Activated CD4-positive, alpha-beta T cell treated with anti-CD3 and anti-CD28 coated beads for 48 hours (primary cell): ENCODE data around the gene FGF11.

Source experiments
- DNase-seq: peaks from one replicate; pipeline ENCODE4 v3.0.0-alpha.2; 2020

FGF11 gene

DNA sequence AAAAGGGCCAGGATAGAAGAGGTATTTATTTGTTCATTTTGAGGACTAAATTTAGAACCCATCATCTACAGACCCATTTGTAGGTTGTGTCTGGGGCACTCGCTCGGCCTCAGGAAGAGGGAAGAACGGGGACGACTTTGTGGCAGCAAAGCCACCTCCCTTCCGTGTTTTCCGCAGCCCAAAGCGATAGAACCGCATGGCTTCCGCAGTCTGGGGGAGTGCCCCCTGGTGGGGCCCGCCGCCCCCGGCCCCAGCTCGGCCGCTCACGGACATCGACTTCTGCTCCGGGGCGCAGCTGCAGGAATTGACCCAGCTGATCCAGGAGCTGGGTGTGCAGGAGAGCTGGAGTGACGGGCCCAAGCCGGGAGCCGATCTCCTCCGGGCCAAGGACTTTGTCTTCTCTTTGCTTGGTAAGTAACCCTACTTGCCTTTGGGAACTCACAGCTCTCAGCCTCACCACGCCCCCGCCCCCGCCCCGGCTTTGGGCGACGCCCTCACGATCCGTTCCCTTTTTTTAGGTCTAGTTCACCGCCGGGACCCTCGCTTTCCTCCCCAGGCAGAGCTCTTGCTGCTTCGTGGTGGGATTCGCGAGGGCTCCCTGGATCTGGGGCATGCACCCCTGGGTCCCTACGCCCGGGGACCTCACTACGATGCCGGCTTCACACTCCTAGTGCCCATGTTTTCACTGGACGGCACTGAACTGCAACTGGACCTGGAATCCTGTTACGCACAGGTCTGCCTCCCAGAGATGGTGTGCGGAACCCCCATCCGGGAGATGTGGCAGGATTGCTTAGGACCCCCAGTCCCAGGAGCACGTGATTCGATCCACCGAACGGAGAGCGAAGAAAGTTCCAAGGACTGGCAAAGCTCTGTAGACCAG lies 3.4 kb upstream of the FGF11 start:
- DNase-seq: peak; percentile 68

DNA sequence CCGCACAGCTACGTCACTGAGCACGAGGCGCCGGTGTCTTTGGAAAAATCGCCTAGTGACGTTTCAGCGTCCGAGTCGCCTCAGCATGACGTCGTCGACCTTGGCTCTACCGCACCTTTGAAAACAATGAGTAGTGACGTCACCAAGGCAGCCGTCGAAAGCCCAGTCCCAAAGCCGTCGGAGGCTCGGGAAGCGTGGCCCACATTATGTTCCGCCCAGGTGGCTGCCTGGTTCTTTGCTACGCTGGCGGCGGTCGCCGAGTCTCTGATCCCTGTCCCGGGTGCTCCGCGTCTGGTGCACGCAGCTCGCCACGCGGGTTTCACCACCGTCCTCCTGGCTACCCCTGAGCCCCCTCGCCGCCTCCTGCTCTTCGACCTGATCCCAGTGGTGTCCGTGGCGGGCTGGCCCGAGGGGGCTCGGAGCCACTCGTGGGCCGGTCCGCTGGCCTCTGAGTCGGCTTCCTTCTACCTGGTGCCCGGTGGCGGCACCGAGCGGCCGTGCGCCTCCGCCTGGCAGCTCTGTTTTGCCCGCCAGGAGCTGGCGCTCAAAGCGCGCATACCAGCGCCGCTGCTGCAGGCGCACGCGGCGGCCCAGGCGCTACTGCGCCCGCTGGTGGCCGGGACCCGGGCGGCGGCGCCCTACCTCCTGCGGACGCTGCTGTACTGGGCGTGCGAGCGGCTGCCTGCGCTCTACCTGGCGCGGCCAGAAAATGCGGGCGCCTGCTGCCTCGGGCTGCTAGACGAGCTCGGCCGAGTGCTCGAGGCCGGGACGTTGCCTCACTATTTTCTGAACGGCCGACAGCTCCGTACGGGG lies 2.5 kb upstream of the FGF11 start:
- peak; percentile 87 for DNase-seq

DNA sequence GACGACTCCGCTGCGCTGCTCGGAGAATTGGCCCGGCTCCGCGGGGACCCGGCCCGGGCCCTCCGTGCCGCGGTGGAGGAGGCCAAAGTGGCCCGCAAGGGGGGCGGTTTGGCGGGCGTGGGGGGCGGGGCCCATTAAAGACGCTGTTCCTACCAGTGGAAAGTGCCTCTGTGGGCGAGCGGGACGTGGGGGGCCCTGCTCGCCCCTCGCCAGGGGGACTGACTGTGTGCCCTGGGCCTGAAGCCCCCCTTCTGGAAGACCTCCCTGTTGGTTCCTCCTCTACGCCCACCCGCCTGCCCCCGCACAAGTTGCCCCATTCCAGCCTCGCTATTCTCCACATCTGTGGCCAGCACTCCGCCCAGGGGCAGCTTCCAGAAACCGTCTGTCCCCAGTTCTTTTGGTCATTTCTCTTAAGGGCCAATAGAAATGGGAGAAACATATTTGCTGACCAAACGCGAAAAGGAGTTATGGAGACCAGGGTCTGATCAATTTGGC lies 1.9 kb upstream of the FGF11 start:
- no peak for DNase-seq

DNA sequence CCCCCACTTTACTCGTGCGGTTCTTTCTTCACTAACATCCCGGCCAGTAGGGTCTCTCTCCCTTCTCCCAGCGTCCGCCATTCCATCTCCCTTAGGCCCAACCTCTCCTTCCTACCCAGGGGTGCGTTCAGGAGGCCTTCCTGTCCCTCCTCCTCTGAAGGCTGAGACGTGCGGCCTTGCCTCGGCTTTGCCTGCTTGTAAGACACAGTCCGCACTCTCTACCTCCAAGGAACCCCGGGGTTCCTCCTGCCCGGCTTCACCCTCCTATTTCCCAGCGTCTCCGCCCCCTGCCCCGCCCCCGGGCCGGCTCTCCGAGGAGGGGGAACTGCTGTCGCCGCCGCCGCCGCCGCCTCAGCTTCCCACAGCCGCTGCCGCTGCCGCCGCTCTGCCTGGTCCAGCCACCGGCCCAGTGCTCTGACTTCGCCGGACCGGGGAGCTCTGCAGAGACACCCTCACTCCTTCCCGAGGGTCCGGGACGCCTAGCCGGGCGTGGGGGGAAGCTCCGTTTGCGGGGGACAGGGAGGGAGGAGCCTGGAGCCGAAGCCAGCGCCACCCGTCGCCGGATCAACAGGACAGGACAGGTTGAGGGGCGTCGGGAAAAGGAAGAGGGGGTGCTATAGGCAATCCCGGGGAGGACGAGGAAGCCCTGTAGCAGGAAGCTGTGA lies 1.2 kb upstream of the FGF11 start:
- peak; percentile 76 for DNase-seq

DNA sequence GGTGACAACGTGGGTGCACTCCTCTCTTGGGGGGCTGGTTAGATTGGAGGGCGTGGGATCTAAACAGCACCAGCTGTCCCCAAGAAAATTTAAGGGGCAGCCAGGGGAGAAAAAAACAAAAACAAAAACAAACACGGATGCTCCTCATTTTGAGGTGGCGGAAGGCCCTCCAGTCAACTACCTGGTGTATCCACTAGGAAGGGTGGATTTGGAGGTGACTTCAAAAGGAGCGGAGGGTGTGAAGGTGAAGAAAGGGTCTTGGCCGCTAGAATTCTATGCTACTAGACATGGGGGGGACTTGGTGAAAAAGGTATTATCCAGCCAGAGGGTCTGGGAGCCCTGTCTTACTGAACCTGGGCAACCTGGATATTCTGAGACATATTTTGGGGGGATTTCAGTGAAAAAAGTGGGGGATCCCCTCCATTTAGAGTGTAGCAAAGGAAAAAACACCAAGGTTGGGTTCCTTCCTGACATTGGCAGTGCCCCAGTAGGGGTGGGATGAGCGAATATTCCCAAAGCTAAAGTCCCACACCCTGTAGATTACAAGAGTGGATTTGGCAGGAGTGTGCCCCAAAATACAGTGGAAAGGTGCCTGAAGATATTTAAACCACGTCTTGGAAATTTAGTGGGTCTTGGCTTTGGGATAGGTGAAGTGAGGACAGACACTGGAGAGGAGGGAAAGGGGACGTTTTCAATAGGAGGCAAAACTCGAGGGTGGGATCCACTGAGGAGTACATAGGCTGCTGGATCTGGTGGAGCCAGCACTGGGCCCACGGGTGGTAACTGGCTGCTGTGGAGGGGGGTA lies 454 bp upstream of the FGF11 start:
- no peak for DNase-seq

DNA sequence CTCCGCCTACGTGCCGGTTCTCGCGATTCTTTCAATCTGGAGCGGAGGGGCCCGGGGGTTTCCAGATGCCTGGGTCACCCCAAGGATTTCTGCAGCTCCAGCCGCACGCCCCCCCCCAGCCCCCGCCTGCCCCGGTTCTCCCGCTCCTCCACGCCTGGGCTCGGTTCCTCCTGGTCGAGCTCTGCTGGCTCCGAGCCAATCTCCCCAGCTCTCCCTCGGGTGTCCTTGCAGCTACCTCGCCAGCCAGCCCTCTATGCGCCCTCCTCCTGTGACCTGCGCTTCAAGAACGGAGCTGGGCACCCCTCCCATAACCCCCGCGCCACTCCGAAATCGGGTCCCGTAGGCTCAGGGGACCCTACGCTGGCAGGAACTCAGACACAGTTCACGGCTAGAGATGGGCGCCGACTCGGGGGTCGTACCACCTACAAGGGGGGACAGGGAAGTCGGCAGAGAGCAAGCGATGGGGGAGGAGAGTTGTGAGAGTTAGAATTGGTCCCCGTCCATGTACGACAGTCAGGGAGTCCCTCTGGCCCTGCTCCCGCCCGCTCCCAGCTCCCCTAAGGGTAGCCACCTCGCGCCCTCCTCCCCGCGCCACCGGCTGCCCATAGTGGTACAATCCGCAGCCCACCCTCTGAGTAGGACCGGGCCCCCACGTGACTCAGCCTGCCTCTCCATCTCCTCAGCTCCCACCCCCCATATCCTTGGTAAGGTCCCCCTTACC lies 961 bp downstream of the FGF11 start:
- peak; percentile 61 for DNase-seq

DNA sequence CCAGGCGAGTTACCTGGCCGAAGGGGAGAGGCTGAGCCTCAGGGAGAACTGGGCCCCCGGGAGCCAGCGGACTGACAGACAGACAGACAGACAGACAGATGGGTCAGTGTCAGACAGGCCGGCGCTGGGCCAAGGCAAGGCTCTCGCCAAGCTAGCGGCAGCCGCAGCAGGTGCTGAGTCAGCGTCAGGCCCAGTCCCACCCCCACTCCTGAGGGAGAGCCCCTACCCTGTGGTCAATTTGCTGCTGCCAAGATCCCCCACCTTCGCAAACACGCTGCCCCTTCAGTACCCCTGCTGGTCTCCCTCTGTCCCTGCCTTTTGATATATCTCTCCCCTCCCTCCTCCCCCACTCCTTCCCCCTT lies 1.5 kb downstream of the FGF11 start:
- peak; percentile 35 for DNase-seq

DNA sequence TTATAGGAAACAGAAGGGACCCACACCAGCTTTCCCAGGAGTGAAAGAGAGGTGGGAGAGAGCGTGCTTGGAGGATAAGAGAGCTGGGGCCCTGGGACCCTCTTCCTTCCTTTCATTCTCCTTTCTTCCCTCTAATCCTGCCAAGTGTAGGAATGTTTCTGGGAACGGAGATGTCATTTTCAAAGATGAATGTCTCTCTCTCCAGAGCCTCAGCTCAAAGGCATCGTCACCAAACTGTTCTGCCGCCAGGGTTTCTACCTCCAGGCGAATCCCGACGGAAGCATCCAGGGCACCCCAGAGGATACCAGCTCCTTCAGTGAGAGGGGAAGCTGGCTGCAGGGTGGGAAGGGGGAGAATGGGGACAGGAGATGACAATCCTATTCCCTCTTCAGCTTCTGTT lies 2.0 kb downstream of the FGF11 start:
- no peak for DNase-seq

DNA sequence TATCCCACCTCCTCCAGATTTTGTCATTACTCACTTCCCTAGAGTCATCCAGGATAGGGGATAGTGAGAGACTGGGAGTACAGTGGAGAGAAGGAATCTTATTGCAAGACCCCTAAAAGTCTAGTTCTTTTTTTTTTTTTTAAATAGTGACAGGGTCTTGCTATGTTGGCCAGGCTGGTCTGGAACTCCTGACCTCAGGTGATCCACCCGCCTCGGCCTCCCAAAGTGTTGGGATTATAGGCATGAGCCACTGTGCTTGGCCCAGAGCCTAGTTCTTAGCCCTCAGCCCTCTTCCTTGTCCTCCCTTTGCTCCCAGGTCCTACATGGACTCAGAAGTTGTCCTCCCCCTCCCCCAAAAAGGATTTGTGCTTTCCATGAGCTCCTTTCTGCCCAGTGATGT lies 2.8 kb downstream of the FGF11 start:
- no peak for DNase-seq

DNA sequence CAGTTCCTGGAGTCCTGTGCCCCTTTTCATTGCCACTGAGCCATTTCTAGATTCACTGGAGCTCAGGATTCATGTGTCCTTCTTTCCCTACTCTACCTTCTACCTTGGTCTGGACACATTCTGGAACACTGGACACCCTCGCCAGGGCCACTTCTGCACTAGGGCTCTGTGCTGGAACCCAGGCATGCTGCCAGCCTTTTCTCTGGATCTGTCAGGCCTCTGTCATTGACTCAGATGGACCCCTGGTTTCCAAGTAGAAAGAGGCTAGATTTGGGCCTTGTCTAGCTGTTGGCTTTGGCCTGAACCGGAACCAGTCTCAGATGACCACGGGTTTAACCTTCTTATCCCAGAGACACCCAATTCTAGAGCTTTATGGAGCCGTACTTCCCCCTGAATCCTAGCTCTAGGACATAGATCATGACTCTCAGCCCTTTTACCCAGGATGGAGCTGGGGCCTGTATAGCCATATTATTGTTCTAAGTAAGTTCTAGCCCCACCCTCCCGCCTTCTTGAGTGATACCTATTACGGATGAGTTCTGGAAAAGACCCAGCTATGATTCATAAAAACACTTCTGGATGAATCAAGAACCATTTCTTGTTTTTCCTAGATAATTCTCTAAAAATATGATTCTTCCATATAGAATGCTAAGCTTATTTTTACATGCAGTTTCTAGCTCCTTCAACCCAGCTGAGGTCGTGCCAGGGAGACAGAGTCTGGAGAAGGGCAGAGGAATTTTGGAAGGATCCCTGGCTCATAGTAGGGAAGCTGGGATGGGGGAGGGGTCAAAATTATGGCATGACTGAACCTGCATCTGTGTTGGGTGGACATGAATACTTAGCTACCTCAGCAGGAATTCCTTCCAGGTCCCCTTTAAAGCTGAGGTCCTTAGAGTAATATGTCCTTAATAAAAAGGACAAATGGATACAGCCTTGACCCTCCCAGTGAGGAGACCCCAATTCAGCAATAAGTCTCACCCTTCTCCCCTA lies 4.5 kb downstream of the FGF11 start:
- no peak for DNase-seq

DNA sequence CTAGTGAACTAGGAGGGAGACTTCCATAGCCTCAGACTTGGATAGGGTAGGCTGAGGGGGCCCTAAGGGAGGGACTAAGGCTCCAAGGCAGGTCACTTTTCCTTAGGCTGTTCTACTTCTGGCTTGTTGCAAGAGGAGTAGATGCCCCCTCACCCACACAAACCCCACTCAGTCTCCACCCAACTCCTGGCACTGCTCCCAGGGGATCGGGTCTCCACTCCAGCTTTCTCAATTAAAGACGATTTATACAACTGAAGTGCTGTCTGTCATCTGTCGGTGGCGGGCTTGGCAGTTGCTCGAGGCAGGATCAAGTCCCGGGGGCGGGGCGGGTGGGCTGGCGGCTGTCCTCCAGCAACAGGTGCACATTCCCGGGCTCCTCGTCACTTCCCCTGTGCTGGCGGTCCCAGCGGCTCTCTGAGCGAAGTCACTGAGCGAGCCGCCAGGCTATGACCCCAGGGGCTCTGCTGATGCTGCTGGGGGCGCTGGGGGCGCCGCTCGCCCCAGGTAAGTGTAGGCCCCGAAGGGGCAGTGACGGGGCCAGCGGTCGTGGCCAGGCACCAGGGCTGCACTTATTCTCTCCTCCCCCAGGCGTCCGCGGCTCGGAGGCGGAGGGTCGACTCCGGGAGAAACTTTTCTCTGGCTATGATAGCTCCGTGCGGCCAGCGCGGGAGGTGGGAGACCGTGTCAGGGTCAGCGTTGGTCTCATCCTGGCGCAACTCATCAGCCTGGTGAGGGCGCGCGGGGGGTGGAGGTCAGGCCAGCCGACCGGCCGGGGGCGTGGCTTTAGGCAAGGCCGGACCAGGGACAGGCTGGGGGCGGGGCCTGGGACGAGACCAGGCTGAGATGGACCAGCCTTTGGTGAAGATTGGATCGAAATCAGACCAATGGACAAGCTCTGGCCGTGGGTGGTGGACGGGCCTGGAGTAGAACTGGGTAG lies 5.6 kb downstream of the FGF11 start, which contains the start of gene CHRNB1:
CHRNB1 (plus strand) TSS at position 380 of the 937 bp plus-strand sequence; CDS start at position 447, 67 bp downstream.
- no peak for DNase-seq

DNA sequence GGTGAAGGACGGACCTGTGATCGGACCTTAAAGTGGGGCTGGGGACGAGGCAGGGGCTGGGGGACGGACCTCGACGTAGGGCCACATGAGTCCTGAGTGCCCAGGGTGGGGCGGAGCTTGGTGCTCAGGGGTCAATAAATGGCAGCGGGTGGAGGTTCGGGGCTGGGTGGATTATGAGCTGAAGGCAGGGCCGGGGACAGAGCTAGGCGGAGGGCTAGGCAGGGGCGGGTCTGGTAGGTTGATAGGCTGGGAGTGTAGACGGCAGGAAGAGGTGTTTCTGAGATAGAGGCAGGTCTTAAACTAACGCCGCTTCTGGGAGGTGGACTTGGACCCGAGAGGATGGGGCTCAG lies 6.3 kb downstream of the FGF11 start:
- DNase-seq: peak; percentile 39

DNA sequence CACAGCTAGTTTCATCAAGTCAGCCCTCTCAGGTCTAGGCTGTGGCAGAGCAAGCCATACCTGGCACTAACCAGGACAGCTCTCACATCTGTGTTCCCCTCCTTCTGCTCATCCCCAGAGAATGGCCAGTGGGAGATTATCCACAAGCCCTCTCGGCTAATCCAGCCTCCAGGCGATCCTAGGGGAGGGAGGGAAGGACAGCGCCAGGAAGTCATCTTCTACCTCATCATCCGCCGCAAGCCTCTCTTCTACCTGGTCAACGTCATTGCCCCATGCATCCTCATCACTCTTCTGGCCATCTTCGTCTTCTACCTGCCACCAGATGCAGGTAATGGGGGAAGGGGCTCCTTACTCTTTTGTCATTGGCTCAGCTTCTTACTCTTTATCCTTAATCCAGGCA lies 9.1 kb downstream of the FGF11 start:
- DNase-seq: no peak

DNA sequence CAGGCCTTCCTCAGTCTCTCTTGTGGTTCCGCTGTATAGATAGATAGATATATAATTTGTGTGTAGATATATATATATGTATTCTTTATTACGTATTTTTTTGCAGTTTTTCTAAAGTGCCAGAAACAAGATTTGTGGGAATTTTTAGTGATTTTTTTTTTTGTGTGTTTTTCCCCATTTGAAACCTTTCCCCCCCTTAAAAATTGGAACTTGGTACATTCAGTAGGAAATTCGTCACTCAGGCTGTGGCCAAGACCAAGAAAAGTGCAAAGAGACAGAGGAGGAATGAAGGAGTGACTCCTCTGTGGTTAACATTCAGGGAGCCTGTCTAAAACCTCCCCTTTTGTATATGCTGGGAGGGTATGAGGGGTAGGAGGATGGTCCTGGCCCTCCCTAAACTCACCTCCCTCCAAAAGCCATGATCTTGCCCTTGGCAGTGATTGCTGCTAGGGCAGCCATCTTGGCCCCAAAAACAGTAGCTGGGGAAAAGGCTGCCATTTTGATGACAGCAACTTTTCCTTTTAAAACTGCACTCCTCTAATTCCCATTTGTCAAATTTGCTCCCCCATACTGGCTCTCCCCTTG lies 20.7 kb downstream of the FGF11 start:
- DNase-seq: no peak

DNA sequence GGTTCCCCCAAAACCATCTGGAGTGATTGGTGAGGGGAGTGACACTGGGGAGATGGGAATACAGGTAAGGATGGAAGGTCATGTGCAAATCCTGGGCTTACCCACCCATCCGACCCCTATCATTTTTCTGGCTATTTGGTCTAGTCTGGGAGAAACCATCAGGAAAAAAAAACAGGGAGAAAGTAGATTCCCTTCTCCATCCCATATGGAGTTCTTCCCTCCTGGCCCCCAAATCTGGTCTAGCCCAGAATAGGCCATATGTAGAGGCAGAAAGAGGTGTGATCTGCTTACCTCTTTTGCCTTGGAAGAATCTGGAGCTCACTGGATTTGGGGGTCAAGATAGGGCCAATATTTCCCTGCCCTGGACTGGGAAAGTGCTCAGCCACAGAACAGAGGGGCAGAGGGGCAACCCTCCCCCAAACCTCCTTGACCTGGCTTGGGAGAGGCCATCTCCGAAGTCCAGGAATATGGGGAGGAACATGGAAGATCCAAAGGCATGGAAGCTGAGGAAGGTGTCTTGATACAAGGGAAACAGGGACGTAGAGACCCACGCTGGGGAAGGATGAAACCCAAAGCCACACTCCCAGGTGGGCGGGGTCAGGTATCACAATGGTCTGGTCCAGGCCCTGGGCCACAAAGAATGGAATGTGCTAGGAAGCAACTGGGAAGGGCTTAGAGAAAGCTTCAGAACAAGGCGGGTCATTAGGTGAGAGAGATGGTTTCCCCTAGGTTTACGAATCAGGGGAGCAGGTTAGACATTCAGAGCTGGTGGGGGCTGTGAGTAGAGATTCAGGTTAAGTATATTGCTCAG lies 21.7 kb downstream of the FGF11 start:
- DNase-seq: no peak

DNA sequence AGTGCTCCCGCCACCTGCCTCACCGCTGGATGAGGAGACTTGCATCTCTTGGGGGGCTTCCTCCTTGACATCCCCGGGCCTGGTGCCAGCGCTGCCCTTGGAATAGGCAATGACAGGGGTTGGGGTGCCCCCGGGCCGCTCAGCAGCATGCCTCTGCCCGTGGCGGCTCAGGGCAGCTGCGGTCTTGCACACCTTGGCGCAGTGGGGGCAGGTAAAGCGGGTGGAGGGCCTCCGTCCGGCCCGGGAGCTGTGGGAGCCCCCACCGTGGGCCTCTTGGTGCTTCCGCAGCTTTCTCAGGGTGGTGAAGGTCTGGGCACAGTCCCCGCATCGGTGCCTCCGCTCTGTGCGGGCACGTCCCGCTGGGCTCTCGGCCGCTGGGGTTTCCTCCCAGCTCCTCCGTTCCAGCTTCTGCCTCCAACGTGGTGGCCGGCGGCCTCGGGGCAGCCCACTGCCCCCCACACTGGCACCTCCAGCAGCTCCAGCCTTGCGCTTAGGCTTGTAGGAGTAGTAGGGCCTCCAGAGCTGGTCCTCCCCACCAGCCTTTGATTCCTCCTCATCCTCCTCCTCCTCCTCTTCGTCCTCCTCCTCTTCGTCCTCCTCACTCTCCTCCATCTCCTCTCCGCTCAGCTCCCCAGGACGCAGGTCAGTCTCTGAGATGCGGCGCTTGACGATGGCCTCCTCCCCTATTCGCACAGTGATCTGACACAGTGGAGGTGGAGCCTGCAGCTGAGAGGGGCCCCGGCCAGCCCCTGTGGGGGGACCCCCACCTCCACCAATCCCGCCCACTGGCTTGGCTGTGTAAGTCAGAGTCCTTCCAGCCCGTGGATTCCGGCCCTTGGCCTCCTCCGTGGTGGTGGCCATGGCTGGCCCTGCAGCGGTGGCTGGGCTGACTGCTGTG lies 23.4 kb downstream of the FGF11 start:
- no peak for DNase-seq

DNA sequence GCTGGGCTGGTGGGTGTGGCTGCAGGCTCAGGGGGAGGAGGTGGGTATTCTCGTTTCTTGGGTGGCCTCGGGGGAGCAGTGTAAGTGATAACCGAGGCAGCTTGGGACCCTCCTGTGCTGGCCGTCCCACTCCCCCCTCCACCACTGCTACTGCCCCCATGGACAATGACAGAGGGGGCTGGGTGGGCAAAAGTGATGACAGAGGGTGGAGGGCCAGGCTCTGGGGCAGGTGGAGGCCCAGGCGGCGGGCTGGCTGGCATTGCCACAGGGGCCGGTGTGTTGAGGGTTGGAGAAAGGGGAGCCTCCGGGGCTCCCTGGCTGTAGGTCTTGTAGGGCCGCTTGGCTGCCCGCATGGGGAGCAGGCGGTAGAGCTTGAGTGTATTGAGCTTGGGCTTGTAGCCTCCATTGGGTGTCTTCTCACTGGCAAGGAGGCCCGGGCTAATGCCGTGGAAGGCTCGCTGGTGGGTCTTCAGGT lies 24.1 kb downstream of the FGF11 start:
- no peak for DNase-seq
